ENCODE data around the gene ITGA1. TPM values are rescaled to one million over a fixed set of nuclear protein-coding genes. Genes with fewer than 3 reads are reported as not detected.

The ITGA1 gene
- total and polyA plus RNA-seq, 2 of the 8 experiments (the other 6 are each of a cell fraction or from before 2014, with no cell fraction given): 2.3 to 9.0 TPM

DNA sequence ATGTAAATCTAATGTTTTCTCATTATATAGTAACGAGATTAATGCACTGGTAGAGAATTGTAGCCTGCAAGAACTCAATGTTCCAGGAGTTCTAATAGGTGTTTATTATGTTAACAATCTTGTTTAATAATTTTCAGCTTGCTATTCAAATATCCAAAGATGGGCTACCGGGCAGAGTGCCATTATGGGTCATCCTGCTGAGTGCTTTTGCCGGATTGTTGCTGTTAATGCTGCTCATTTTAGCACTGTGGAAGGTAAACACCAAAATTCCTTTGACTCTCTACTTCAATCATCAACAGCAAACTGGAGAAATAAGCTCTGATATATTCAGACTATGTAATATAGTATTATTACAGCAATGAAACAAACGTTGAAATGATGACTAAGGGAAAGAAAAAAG is 159.5 kb downstream of the ITGA1 start:
- no peak overlapping the region for H2AFZ ChIP-seq (ENCODE audit: low read length)
- no peak overlapping the region for H2BK15ac ChIP-seq (ENCODE audit: low read length)
- H4K91ac ChIP-seq (replicated peaks; ENCODE audit: insufficient read length, low read length): no peak overlapping the region
- no peaks in the 10 kb centered on the region for H3K9me3 ChIP-seq (ENCODE audit: insufficient read depth in 2 of 2, low read depth in 1 of 2, low read length in 1 of 2)
- no peak overlapping the region for H3K4me2 ChIP-seq (ENCODE audit: insufficient read depth in 1 of 2, low read depth in 2 of 2, low read length in 2 of 2)
- no peaks in the 10 kb centered on the region for H3K23me2 ChIP-seq (ENCODE audit: low read depth, low read length)
- FAIRE-seq (no peak), DNase-seq (ENCODE audit: low read depth in 1 of 2, low spot score in 2 of 2) (no peak)
- CTCF ChIA-PET (ENCODE audit: partially characterized antibody): interaction anchor here (0.6 to 5.3 kb wide), 10 partner anchors 8 to 149 kb away, joined by 3 to 72 read pairs (median 17); partner anchors contain the start of gene ITGA2
- H3K14ac ChIP-seq (ENCODE audit: insufficient read length): no peak overlapping the region
- H2AK5ac ChIP-seq (ENCODE audit: low read depth, low read length): no peak overlapping the region
- H3K9ac ChIP-seq (replicated peaks in 1 of 4; ENCODE audit: extremely low read depth in 1 of 4, low read depth in 3 of 4, low read length in 3 of 4): no peak overlapping the region
- no peak overlapping the region for H3K56ac ChIP-seq (replicated peaks; ENCODE audit: insufficient read length, low read depth, low read length)
- H2BK5ac ChIP-seq (ENCODE audit: low read depth, low read length): no peak overlapping the region
- H3K27me3 ChIP-seq (replicated peaks in 1 of 4; ENCODE audit: control insufficient read depth in 3 of 4, extremely low read depth in 1 of 4, insufficient read depth in 3 of 4, low read length in 3 of 4): no peaks in the 10 kb centered on the region
- POLR2A ChIA-PET (ENCODE audit: partially characterized antibody): no interaction called here
- no peak overlapping the region for H2BK20ac ChIP-seq (ENCODE audit: low read length)
- H3K4me3 ChIP-seq (ENCODE audit: extremely low read depth in 1 of 4, insufficient read depth in 2 of 4, low read depth in 3 of 4, low read length in 4 of 4): no peak overlapping the region
- no peak overlapping the region for H4K8ac ChIP-seq (ENCODE audit: extremely low read depth, insufficient read depth, low read length)
- H2BK120ac ChIP-seq (replicated peaks; ENCODE audit: low read depth, low read length): no peak overlapping the region
- no peaks in the 10 kb centered on the region for H4K20me1 ChIP-seq (replicated peaks in 1 of 2; ENCODE audit: control insufficient read depth in 1 of 2, insufficient read depth in 2 of 2, low read length in 2 of 2)
- TF ChIP-seq EGR1 (IDR thresholded peaks at IDR 0.05; ENCODE audit: borderline replicate concordance, low read depth, low read length) (no peak), CBX8 (IDR thresholded peaks at IDR 0.05; ENCODE audit: borderline replicate concordance, low read depth, low read length) (no peak), SIX5 (IDR thresholded peaks at IDR 0.05; ENCODE audit: low read depth, low read length) (no peak), MAX (IDR thresholded peaks at IDR 0.05) (no peak), POLR2AphosphoS5 (IDR thresholded peaks at IDR 0.05; ENCODE audit: low read depth, low read length) (no peak), HDAC2 (IDR thresholded peaks at IDR 0.05; ENCODE audit: borderline replicate concordance in 1 of 2, low read depth in 2 of 2, low read length in 2 of 2) (no peak), RBBP5 (IDR thresholded peaks at IDR 0.05; ENCODE audit: borderline replicate concordance, low read depth, low read length) (no peak), POU5F1 (IDR thresholded peaks at IDR 0.05; ENCODE audit: low read depth, low read length) (no peak), CHD2 (IDR thresholded peaks at IDR 0.05; ENCODE audit: low read length) (no peak)
- WGBS, 2 experiments (ENCODE audit: extremely low coverage in 1 of 2, insufficient coverage in 1 of 2, insufficient read length in 1 of 2, insufficient replicate concordance in 2 of 2, low coverage in 1 of 2, low lambda C conversion rate in 2 of 2, missing lambda C conversion rate in 1 of 2): 86% methylated on average over 4 of the region's 4 CpGs; no CpG with 5 or more reads in 1 of the 2 experiments
- no peak overlapping the region for H3K4ac ChIP-seq (replicated peaks; ENCODE audit: insufficient read length, low read depth, low read length)
- H3K27ac ChIP-seq (ENCODE audit: low read depth, low read length): no peak overlapping the region
- H3K79me1 ChIP-seq (ENCODE audit: low read depth, low read length): no peaks in the 10 kb centered on the region
- H3K79me2 ChIP-seq (ENCODE audit: control insufficient read depth in 1 of 2, insufficient read depth in 2 of 2, low read length in 2 of 2): no peaks in the 10 kb centered on the region
- no peak overlapping the region for H3K23ac ChIP-seq (ENCODE audit: insufficient read length)
- H4K5ac ChIP-seq (ENCODE audit: insufficient read length, low read depth, low read length): no peak overlapping the region
- H3K4me1 ChIP-seq (replicated peaks in 1 of 4; ENCODE audit: control insufficient read depth in 3 of 4, insufficient read depth in 4 of 4, low read length in 3 of 4): no peaks in the 10 kb centered on the region
- no peaks in the 10 kb centered on the region for H3K36me3 ChIP-seq (ENCODE audit: control insufficient read depth in 2 of 4, insufficient read depth in 4 of 4, low read length in 3 of 4)
- H2BK12ac ChIP-seq (ENCODE audit: low read depth, low read length): no peak overlapping the region
- H3K18ac ChIP-seq (ENCODE audit: extremely low read depth, low read length): no peak overlapping the region
